ENCODE results near the gene CRYGN. TPM values are rescaled to one million over a fixed set of nuclear protein-coding genes. Genes with fewer than 3 reads are reported as not detected.

Gene CRYGN, protein sequence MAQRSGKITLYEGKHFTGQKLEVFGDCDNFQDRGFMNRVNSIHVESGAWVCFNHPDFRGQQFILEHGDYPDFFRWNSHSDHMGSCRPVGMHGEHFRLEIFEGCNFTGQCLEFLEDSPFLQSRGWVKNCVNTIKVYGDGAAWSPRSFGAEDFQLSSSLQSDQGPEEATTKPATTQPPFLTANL
- total RNA-seq: 0.41 TPM
- long read RNA-seq: 0 reads

DNA sequence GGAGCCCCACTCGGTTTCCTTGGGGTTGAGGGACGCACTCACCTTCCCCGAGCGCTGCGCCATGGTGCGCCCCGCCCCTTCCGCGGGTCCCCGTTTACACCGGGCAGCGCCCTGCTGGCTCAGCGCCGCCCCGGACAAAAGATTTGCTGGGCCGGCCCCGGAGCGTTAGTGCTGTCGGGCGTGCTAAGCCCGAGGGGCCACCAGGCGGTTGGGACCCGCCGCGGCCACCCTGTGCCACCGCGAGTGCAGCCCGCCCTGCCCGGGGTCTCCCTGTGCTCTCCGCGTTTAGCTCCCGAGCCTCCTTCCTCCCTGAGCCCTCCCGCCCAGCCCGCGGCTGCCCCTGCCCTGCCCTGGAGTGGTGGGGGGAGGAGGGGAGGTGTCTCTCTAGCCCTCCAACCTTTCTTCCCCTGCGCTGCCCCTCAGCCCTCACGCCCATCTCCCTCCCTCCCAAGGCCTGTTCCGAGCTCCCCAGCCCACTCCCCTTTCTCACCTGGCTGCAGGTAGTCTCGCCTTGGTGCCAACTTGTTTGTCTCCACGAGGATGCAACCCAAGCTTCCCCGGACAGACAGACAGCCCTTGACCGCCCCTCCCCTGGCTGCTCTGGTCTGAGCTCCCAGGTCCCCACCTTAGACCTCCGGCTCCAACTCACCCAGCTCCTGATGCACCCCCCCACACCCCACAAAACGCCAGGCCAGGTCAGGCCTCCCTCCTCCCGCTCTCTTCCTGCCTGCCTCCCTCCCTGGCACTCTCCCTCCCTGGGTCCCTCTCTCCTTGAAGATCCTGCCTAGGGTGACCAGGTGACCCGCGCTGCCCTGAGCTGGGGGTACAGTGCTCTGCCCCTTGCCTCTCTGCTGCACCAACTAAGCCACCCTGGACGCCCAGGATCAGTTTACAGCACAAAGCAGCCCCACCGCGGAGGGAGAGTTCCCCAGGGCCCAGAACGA is at the start of gene CRYGN:
CRYGN (minus strand) TSS at position 287 of the 944 bp plus-strand sequence; CDS start at position 63, 224 bp downstream.
- Histone ChIP-seq H3K27me3 (ENCODE audit: low read depth) (peaks cover 38% of the 10 kb centered on the region), H3K4me3 (peak within 1 kb of the TSS; percentile 54), H3K9me3 (replicated peaks) (no peaks in the 10 kb centered on the region), H3K4me1 (peaks cover 17% of the 10 kb centered on the region), H3K27ac (replicated peaks) (no peak within 1 kb of the TSS), H3K36me3 (no peaks in the 10 kb centered on the region)
- DNase-seq: no peak
- no peak for TF ChIP-seq CTCF (IDR thresholded peaks at IDR 0.05; ENCODE audit: borderline replicate concordance)
- intact Hi-C loops (cut with micrococcal nuclease): loop anchor here (10.0 kb wide), 1 partner anchor 75 kb away; no protein-coding TSS in a partner anchor

- no peak overlapping the region for H3K4me3 ChIP-seq
- no peak for TF ChIP-seq CTCF (IDR thresholded peaks at IDR 0.05; ENCODE audit: borderline replicate concordance)
- peaks cover 45% of the 10 kb centered on the region for H3K36me3 ChIP-seq
- H3K27me3 ChIP-seq (ENCODE audit: low read depth): no peaks in the 10 kb centered on the region
- peak overlapping the region; percentile 58 for H3K27ac ChIP-seq (replicated peaks)
- DNase-seq: no peak
- peaks cover 83% of the 10 kb centered on the region for H3K4me1 ChIP-seq
- H3K9me3 ChIP-seq (replicated peaks): no peaks in the 10 kb centered on the region
- intact Hi-C loops (cut with micrococcal nuclease): no loop called here
Observed at GRCh38 chr7:151489498-151489897, 49.6 kb upstream of the CRYGN start.

DNA sequence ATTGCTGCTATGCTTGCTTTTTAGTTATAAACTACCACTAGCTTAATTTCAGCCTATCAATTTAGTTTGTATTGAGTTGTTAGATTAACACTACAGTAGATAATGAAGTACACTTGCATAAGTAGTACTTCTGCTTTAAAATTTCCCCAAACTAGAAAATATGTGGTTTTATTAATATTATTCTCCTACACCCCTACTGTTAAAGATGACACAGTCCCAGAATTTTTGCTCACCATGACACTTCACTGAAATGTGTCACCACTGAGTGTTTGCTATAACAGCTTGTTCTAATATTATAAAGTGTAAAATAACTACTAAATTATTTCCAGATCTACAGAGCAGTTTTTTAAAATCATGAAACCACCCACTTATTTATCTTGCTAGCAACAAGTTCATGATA is 48.2 kb upstream of the CRYGN start:
- no peaks in the 10 kb centered on the region for H3K9me3 ChIP-seq (replicated peaks)
- H3K36me3 ChIP-seq: peaks cover 59% of the 10 kb centered on the region
- intact Hi-C loops (cut with micrococcal nuclease): no loop called here
- H3K4me1 ChIP-seq: peaks cover 81% of the 10 kb centered on the region
- H3K4me3 ChIP-seq: no peak overlapping the region
- TF ChIP-seq CTCF (IDR thresholded peaks at IDR 0.05; ENCODE audit: borderline replicate concordance): no peak
- no peak for DNase-seq
- peak overlapping the region; percentile 58 for H3K27ac ChIP-seq (replicated peaks)
- no peaks in the 10 kb centered on the region for H3K27me3 ChIP-seq (ENCODE audit: low read depth)

GRCh38 chr7:151487228-151487627 is 47.3 kb upstream of the CRYGN start:
- DNase-seq: no peak
- Histone ChIP-seq H3K36me3 (peaks cover 68% of the 10 kb centered on the region), H3K4me3 (no peak overlapping the region), H3K27ac (replicated peaks) (no peak overlapping the region), H3K4me1 (peaks cover 85% of the 10 kb centered on the region), H3K27me3 (ENCODE audit: low read depth) (no peaks in the 10 kb centered on the region), H3K9me3 (replicated peaks) (no peaks in the 10 kb centered on the region)
- intact Hi-C loops (cut with micrococcal nuclease): no loop called here
- no peak for TF ChIP-seq CTCF (IDR thresholded peaks at IDR 0.05; ENCODE audit: borderline replicate concordance)

- no peaks in the 10 kb centered on the region for H3K9me3 ChIP-seq (replicated peaks)
- intact Hi-C loops (cut with micrococcal nuclease): no loop called here
- TF ChIP-seq CTCF (IDR thresholded peaks at IDR 0.05; ENCODE audit: borderline replicate concordance): no peak
- H3K4me3 ChIP-seq: no peak overlapping the region
- peaks cover 97% of the 10 kb centered on the region for H3K4me1 ChIP-seq
- no peak overlapping the region for H3K27ac ChIP-seq (replicated peaks)
- no peak for DNase-seq
- H3K27me3 ChIP-seq (ENCODE audit: low read depth): no peaks in the 10 kb centered on the region
- H3K36me3 ChIP-seq: peaks cover 78% of the 10 kb centered on the region
Observed at GRCh38 chr7:151486074-151486473, 46.1 kb upstream of the CRYGN start.
